H1 (cell line): ENCODE measurements around the gene KIF5A. TPM values are rescaled to one million over a fixed set of nuclear protein-coding genes. Genes with fewer than 3 reads are reported as not detected.

Experiments
- BRCA1 ChIP-seq: IDR thresholded peaks from 2 replicates; pipeline ENCODE4 v1.6.1; 2012; ENCODE audit warnings: low read depth, low read length, improper control_type of control experiment
- CEBPB ChIP-seq: IDR thresholded peaks from 2 replicates; pipeline ENCODE4 v1.6.1; 2012; ENCODE audit warnings: low read depth, low read length
- EGR1 ChIP-seq: IDR thresholded peaks from 2 replicates; pipeline ENCODE4 v1.6.1; 2011; ENCODE audit warnings: low read depth, low read length, borderline replicate concordance
- HDAC2 ChIP-seq, 2 experiments: fragments of 300-600 bp in 1 of 2; sonication (generic) in 1 of 2; IDR thresholded peaks; 2 replicates each; pipeline ENCODE4 v1.6.1; 2011 to 2012; ENCODE audit warnings: low read depth in 2 of 2, low read length in 2 of 2, mild to moderate bottlenecking in 2 of 2, moderate library complexity in 2 of 2, borderline replicate concordance in 1 of 2, inconsistent platforms in 1 of 2
- JUN ChIP-seq: IDR thresholded peaks from 2 replicates; pipeline ENCODE4 v1.6.1; 2011; ENCODE audit warnings: low read depth, mild to moderate bottlenecking, improper control_type of control experiment, low read length
- NRF1 ChIP-seq: IDR thresholded peaks from 2 replicates; pipeline ENCODE4 v1.6.1; 2011; ENCODE audit warnings: mild to moderate bottlenecking, low read depth, low read length, improper control_type of control experiment
- PHF8 ChIP-seq: fragments of 200-600 bp; sonication (generic); conservative IDR thresholded peaks from 2 replicates; pipeline ENCODE4 v1.7.1; 2012; ENCODE audit warnings: low read depth, mild to moderate bottlenecking, inconsistent platforms, low read length, moderate library complexity
- SIN3A ChIP-seq, 2 experiments: IDR thresholded peaks in 1 of 2; conservative IDR thresholded peaks in 1 of 2; 2 replicates each; pipeline ENCODE4 v1.6.1; 2011 to 2012; ENCODE audit warnings: low read length in 2 of 2, improper control_type of control experiment in 1 of 2, low read depth in 1 of 2, mild to moderate bottlenecking in 1 of 2
- TAF1 ChIP-seq: IDR thresholded peaks from 2 replicates; pipeline ENCODE4 v1.6.1; 2011; ENCODE audit warnings: mild to moderate bottlenecking, low read depth, low read length
- polyA plus RNA-seq, 7 experiments: library from polyadenylated mRNA; depleted of rRNA in 3 of 7; stranded (reverse) in 5 of 7; unstranded in 2 of 7; fragments of >200 nt in 5 of 7; fragments of 200-250 nt in 2 of 7; gene quantifications; 1 replicate in 5 of 7; 2 replicates in 1 of 7; 4 replicates in 1 of 7; pipeline versions ENCODE4 v1.2.1 to v1.2.3, GENCODE V29; 2011 to 2013; ENCODE audit warnings: missing spikeins in 2 of 7, mixed read lengths in 2 of 7
- total RNA-seq: library from RNA; stranded (reverse); fragmentation: NEBNext Ultra II Directional; extraction: Animal tissue kit (Norgen Biotek cat#: 25700); gene quantifications from 2 replicates; pipeline ENCODE4 v1.2.1, GENCODE V29; 2021
- TF ChIP-seq, protein P1 (sequence below): fragments of 300-600 bp; sonication (generic); IDR thresholded peaks from 2 replicates; pipeline ENCODE4 v1.7.1; 2012; ENCODE audit warnings: low read length, moderate library complexity, mild to moderate bottlenecking, inconsistent platforms; ENCODE audit not compliant: insufficient replicate concordance

Gene KIF5A
- total and polyA plus RNA-seq, 2 of the 8 experiments (the other 6 are each of a cell fraction or from before 2014, with no cell fraction given) = 10.7 to 21.9 TPM

DNA sequence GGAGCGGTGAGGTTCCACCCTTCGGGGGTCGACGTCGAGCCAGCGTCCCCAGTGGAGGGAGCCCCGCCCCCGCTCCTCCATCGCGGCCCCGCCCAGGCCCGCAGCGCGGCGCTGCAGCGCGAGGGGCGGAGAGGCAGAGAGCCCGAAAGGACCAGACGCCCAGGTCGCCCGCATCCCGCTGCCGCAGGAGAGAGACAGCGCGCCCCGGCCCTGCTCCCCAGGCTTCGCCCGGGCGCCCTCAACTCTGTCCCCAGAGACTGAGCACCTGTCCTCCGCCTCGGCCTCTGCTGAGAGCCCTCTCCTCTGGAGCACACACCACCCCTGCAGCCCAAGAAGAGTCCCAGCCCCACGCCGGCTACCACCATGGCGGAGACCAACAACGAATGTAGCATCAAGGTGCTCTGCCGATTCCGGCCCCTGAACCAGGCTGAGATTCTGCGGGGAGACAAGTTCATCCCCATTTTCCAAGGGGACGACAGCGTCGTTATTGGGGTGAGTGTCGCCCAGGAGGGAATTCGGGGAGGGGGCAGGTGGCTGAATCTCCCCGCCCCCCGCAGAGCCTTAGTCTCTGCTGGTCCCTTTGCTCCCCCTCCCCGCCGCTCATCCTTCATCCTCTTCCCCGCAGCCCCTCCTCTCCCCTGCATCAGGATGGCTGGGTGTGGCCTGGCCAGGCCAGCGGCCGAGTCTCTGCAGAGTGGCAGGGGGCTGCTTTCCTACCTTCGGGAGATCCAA lies at the start of gene KIF5A (continued):
- TF ChIP-seq, protein P1, sequence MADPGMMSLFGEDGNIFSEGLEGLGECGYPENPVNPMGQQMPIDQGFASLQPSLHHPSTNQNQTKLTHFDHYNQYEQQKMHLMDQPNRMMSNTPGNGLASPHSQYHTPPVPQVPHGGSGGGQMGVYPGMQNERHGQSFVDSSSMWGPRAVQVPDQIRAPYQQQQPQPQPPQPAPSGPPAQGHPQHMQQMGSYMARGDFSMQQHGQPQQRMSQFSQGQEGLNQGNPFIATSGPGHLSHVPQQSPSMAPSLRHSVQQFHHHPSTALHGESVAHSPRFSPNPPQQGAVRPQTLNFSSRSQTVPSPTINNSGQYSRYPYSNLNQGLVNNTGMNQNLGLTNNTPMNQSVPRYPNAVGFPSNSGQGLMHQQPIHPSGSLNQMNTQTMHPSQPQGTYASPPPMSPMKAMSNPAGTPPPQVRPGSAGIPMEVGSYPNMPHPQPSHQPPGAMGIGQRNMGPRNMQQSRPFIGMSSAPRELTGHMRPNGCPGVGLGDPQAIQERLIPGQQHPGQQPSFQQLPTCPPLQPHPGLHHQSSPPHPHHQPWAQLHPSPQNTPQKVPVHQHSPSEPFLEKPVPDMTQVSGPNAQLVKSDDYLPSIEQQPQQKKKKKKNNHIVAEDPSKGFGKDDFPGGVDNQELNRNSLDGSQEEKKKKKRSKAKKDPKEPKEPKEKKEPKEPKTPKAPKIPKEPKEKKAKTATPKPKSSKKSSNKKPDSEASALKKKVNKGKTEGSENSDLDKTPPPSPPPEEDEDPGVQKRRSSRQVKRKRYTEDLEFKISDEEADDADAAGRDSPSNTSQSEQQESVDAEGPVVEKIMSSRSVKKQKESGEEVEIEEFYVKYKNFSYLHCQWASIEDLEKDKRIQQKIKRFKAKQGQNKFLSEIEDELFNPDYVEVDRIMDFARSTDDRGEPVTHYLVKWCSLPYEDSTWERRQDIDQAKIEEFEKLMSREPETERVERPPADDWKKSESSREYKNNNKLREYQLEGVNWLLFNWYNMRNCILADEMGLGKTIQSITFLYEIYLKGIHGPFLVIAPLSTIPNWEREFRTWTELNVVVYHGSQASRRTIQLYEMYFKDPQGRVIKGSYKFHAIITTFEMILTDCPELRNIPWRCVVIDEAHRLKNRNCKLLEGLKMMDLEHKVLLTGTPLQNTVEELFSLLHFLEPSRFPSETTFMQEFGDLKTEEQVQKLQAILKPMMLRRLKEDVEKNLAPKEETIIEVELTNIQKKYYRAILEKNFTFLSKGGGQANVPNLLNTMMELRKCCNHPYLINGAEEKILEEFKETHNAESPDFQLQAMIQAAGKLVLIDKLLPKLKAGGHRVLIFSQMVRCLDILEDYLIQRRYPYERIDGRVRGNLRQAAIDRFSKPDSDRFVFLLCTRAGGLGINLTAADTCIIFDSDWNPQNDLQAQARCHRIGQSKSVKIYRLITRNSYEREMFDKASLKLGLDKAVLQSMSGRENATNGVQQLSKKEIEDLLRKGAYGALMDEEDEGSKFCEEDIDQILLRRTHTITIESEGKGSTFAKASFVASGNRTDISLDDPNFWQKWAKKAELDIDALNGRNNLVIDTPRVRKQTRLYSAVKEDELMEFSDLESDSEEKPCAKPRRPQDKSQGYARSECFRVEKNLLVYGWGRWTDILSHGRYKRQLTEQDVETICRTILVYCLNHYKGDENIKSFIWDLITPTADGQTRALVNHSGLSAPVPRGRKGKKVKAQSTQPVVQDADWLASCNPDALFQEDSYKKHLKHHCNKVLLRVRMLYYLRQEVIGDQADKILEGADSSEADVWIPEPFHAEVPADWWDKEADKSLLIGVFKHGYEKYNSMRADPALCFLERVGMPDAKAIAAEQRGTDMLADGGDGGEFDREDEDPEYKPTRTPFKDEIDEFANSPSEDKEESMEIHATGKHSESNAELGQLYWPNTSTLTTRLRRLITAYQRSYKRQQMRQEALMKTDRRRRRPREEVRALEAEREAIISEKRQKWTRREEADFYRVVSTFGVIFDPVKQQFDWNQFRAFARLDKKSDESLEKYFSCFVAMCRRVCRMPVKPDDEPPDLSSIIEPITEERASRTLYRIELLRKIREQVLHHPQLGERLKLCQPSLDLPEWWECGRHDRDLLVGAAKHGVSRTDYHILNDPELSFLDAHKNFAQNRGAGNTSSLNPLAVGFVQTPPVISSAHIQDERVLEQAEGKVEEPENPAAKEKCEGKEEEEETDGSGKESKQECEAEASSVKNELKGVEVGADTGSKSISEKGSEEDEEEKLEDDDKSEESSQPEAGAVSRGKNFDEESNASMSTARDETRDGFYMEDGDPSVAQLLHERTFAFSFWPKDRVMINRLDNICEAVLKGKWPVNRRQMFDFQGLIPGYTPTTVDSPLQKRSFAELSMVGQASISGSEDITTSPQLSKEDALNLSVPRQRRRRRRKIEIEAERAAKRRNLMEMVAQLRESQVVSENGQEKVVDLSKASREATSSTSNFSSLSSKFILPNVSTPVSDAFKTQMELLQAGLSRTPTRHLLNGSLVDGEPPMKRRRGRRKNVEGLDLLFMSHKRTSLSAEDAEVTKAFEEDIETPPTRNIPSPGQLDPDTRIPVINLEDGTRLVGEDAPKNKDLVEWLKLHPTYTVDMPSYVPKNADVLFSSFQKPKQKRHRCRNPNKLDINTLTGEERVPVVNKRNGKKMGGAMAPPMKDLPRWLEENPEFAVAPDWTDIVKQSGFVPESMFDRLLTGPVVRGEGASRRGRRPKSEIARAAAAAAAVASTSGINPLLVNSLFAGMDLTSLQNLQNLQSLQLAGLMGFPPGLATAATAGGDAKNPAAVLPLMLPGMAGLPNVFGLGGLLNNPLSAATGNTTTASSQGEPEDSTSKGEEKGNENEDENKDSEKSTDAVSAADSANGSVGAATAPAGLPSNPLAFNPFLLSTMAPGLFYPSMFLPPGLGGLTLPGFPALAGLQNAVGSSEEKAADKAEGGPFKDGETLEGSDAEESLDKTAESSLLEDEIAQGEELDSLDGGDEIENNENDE = no peak
- peak; percentile 87 for TF ChIP-seq TAF1
- no peak; a peak in 1 of 4 replicates for TF ChIP-seq HDAC2 (IDR thresholded peaks at IDR 0.05; ENCODE audit: borderline replicate concordance in 1 of 2, low read depth in 2 of 2, low read length in 2 of 2)
- peak in 1 of 2 experiments; percentile 64; a peak in 2 of 4 replicates for TF ChIP-seq SIN3A (conservative IDR thresholded peaks at IDR 0.05 in 1 of 2, IDR thresholded peaks at IDR 0.05 in 1 of 2; ENCODE audit: low read depth in 1 of 2, low read length in 2 of 2)
- TF ChIP-seq BRCA1 = no peak
- TF ChIP-seq PHF8 = peak; percentile 46; the same call in 1 of the 2 replicates
- TF ChIP-seq NRF1 = no peak
- no peak for TF ChIP-seq CEBPB
- peak; percentile 38; the same call in 1 of the 2 replicates for TF ChIP-seq EGR1
- no peak for TF ChIP-seq JUN
